AG20443 (cell line): ENCODE measurements around the gene NLRX1.
"Not testable (repeated sequence)": the region's sequence is repeated elsewhere in the genome, so short reads cannot be mapped to it uniquely, and the experiment has no call there.

Source experiments
- DNase-seq: peaks from one replicate; pipeline ENCODE4 v3.0.0; 2012; ENCODE audit warnings: low spot score, mixed read lengths

NLRX1 gene

GRCh38 chr11:119187123-119187892, 18.8 kb downstream of the NLRX1 start:
- DNase-seq, result no peak

DNA sequence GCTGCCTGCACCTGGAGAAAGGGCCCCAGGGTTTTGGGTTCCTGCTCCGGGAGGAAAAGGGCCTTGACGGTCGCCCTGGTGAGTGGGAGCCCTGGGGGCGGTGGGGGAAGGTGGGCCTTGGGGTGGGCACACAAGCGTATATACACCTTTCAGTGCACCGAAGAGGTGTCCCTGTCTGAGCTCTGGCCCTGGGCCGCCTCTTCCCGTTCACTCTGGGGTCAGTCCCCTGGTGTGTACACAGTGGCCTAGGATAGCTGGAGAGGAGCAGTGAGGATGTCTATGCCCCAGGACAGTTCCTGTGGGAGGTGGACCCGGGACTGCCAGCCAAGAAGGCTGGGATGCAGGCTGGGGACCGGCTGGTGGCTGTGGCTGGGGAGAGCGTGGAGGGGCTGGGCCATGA, 19.5 kb downstream of the NLRX1 start:
- peak; percentile 5 for DNase-seq

GRCh38 chr11:119188887-119189286, 20.4 kb downstream of the NLRX1 start:
- DNase-seq, result no peak

- DNase-seq, result peak; percentile 6
These were observed 20.9 kb downstream of the NLRX1 start for GRCh38 chr11:119189393-119189792.

DNA sequence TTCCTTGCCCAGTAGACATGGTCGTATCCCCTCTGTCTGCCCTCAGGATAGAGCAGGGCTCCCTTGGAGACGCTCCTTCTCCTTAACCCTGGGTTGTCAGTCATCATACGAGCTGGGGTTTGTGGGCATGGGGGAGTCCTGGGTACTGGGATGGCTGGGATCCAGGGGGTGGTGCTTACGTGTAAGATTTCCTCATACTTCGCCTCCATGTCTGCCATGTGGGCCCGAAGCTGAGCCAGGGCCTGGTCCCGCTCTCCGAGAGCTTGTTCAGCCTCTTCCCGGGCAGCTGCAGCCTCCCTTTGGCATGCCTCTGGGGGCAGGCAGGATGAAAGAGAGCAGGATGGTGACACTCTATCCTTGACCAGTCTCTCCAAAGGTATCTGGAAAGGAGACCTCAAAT, 22.0 kb downstream of the NLRX1 start:
- DNase-seq, result peak; percentile 7

DNA sequence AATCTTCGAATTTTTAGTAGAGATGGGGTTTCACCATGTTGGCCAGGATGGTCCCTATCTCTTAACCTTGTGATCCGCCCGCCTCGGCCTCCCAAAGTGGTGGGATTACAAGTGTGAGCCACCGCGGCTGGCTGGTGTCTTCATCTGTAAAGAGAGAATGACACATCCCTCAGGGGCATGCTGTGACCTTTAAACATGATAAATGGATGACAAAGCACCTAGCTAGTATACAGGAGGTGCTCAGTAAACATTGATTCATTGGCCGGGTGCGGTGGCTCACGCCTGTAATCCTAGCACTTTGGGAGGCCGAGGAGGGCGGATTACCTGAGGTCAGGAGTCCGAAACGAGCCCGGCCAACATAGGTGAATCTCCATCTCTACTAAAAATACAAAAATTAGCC, 22.7 kb downstream of the NLRX1 start:
- DNase-seq, result not testable (repeated sequence)

GRCh38 chr11:119192111-119192510, 23.6 kb downstream of the NLRX1 start:
- DNase-seq, result peak; percentile 23

- no peak for DNase-seq
These were observed 24.5 kb downstream of the NLRX1 start for GRCh38 chr11:119193001-119193400.

DNA sequence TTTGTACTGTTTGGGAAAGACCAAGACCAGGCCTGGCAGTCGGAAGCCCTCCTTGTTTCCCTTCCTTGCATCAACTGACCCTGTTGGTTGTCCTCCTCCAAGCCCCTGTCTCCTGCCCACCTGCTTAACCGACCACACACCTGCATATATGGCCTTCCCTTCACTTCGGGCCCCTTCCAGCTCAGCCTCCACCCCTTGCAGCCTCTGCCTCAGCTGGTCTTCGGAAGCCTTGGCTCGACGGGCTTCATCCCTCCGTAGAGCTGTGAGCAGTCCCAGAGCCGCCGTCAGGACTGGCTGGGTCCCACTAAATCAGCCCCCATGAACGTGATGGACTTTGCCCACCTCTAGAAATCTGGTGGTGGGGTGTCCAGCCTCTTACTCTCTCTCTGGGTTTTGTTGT, 25.1 kb downstream of the NLRX1 start:
- DNase-seq, result no peak

DNA sequence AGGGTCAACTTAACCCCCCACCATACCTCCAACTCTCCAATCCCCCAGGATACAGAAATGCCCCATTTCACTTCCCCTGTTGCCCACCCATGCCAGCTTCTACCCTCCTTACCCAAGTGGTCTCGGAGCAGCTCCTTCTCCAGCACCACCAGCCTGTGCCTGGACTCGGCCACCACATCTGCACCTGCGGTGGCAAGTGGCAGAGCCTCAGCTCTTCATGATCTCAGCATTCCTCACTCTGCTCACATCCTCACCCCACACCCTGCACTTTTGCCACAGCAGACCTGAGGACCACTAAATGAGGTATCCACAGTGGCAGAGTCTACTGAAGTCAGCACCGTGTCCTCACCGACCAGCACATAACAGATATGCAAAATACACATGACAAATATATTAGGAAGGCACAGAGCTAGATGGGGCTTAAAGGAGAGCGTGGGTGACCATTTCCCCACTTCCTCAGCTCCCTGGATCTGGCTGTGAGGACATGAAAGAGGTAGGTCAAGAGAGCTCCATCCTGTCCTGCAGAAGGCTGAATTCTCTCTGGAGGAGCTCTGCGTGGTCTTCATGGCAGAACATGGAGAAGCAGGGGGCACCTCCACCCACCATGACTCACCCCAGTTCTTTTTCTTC, 26.4 kb downstream of the NLRX1 start:
- DNase-seq, result no peak

DNA sequence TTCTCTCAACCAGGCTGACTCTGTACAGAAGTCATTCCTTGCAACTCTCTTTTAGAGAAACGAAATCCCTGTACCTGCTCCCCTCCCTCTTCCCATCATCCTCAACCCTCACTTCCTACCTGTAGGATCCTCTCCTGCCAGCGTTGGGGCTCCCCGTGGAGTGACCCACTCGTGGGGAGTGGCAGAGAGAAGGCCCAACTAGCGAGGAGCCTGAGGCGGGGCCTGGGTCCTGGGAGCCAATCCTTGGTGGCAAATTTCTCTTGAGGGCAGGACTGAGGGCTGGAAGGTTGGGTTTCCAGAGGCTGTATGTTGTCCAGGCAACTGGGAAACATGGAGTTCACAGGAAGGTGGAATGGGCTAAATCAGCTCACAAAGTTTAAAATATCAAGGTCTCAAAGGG, 27.2 kb downstream of the NLRX1 start:
- DNase-seq, result peak; percentile 88

GRCh38 chr11:119196833-119197483, 28.4 kb downstream of the NLRX1 start:
- DNase-seq, result peak; percentile 83

DNA sequence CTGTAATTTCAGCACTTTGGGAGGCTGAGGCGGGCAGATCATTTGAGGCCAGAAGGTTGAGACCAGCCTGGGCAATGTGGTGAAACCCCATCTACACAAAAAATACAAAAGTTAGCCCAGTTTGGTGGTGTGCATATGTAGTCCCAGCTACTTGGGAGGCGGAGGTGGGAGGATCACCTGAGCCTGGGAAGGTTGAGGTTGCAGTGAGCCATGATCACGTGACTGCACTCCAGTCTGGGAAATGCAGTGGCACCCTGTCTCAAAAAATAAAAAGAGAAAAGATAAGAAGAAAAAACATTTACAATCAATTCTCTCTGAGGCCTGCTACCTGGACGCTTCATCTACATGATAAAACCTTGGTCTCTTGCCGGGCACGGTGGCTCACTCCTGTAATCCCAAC, 30.4 kb downstream of the NLRX1 start:
- no peak for DNase-seq

GRCh38 chr11:119201236-119201635, 32.7 kb downstream of the NLRX1 start:
- not testable (repeated sequence) for DNase-seq

DNA sequence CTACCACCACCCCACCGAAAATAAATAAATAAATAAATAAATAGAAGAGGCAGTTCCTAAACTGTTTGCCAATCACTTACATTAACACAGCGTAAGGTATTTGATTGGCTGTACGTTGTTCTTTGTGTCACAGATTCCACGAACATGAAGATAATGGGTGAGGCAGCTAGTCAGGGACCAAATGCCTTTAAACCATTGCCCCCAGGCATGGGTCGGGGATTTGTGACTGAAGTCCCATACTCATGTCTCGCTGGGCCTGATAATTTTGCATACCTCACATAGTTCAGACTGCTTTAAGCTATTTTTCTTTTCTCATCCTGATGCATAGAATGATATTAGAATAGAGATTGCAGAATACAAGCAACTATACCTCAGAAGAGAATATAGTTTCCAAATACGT, 34.0 kb downstream of the NLRX1 start:
- no peak for DNase-seq

GRCh38 chr11:119204066-119204465, 35.5 kb downstream of the NLRX1 start:
- DNase-seq, result no peak

DNA sequence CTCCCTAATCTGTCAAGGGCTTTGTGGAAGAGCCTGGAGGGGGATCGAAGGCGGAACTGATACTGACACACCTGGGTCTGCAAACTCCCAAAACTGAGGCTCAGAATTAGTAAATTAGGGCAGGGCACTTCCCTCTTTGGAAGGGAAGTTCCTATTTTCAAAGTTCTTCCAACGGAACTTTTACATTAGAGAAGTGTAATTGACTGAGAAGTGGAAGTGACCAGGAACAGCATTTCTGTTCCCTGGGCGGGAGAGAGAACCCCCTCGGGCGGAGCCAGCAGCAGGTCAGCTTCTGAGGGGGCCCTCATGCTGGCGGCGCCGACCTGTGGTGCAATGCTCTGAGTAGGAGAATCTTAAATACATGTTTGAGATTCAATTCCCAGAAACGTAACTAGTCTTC, 36.6 kb downstream of the NLRX1 start:
- no peak for DNase-seq

- peak; percentile 99 for DNase-seq
These were observed 37.3 kb downstream of the NLRX1 start, which contains the start of gene CBL for GRCh38 chr11:119205574-119206510. Gene CBL, plus strand, starts transcription at chr11:119206339. Its CDS starts 79 bp downstream, at chr11:119206418.

GRCh38 chr11:119206511-119207414, 38.2 kb downstream of the NLRX1 start:
- peak; percentile 41 for DNase-seq

GRCh38 chr11:119207415-119207960, 39.0 kb downstream of the NLRX1 start:
- DNase-seq, result no peak

- DNase-seq, result no peak
These were observed 40.7 kb downstream of the NLRX1 start for GRCh38 chr11:119209186-119209585.
